ENCODE measurements around the gene CXXC5. TPM values are rescaled to one million over a fixed set of nuclear protein-coding genes. Genes with fewer than 3 reads are reported as not detected.

CXXC5 gene
- total and polyA plus RNA-seq, 2 of the 4 experiments (the other 2 are of a cell fraction) = 24.9 to 35.7 TPM

- no peak for DNase-seq
- no TSS peak for BruUV-seq (replicated peaks)
Measured at GRCh38 chr5:139659695-139660101, 11.5 kb downstream of the CXXC5 start.

More at GRCh38 chr5:139659695-139660101, 11.5 kb downstream of the CXXC5 start:
- peaks cover 58% of the 10 kb centered on the region for H3K4me1 ChIP-seq (ENCODE audit: control insufficient read depth, insufficient read depth, low read length)
- H2AK9ac ChIP-seq (replicated peaks; ENCODE audit: low read depth, low read length, poor library complexity) = peak overlapping the region; percentile 98
- ATAC-seq (ENCODE audit: low read depth) = peak; percentile 2; the same call in 1 of the 2 replicates
- peak overlapping the region; percentile 77 for H3K14ac ChIP-seq (replicated peaks; ENCODE audit: low read depth, low read length)
- peak overlapping the region; percentile 89 for H4K5ac ChIP-seq (ENCODE audit: low read depth, low read length)
- H3K4me3 ChIP-seq (ENCODE audit: insufficient read depth, low read depth, low read length) = peak overlapping the region; percentile 6; the same call in 1 of the 2 replicates
- H3K79me1 ChIP-seq (ENCODE audit: low read depth in 1 of 2, low read length in 2 of 2) = peaks cover 39 to 90% of the 10 kb centered on the region in 2 experiments
- intact Hi-C loops (cut with micrococcal nuclease) = loop anchor here (2.0 kb wide), 1 partner anchor 37 kb away; no protein-coding TSS in a partner anchor
- no peaks in the 10 kb centered on the region for H3K36me3 ChIP-seq (ENCODE audit: control insufficient read depth, insufficient read depth, low read length)
- WGBS, 2 experiments (ENCODE audit: extremely low coverage in 2 of 2, insufficient read length in 1 of 2) = no CpG with 5 or more reads among the region's 13 CpGs
- peak overlapping the region; percentile 99 for H2BK5ac ChIP-seq (ENCODE audit: low read depth, low read length, poor library complexity, severe bottlenecking)
- peak overlapping the region; percentile 95 for H3K27ac ChIP-seq (ENCODE audit: insufficient read depth, low read length)
- H4K91ac ChIP-seq (ENCODE audit: insufficient read depth, low read depth, low read length) = peak overlapping the region; percentile 92
- peaks cover 4% of the 10 kb centered on the region; the same call in 1 of the 2 replicates for H4K20me1 ChIP-seq (ENCODE audit: insufficient read depth, low read length)
- peak overlapping the region; percentile 78 for H2BK120ac ChIP-seq (ENCODE audit: low read depth, low read length)
- H3K9me1 ChIP-seq (ENCODE audit: insufficient read depth, low read length) = peaks cover 42% of the 10 kb centered on the region
- peak overlapping the region; percentile 87 for H2AK5ac ChIP-seq (ENCODE audit: low read depth, low read length)
- TF ChIP-seq BHLHE40 (IDR thresholded peaks at IDR 0.05; ENCODE audit: low read depth, low read length) (no peak), MXI1 (IDR thresholded peaks at IDR 0.05; ENCODE audit: borderline replicate concordance, low read depth, low read length) (peak; percentile 43; the same call in 1 of the 2 replicates), NFE2L2 (IDR thresholded peaks at IDR 0.05; ENCODE audit: low read depth, low read length) (no peak), POLR2A (IDR thresholded peaks at IDR 0.05; ENCODE audit: low read depth, low read length) (no peak)
- dilution Hi-C loops (cut with HindIII; ENCODE audit: low sequenced_read_pairs, unreplicated experiment) = no loop called here
- peak overlapping the region; percentile 46 to 79 for H4K8ac ChIP-seq (ENCODE audit: low read depth in 2 of 2, low read length in 2 of 2)
- H3K27me3 ChIP-seq (ENCODE audit: control insufficient read depth, insufficient read depth, low read length) = no peaks in the 10 kb centered on the region
- peak overlapping the region; percentile 87 for H3K18ac ChIP-seq (ENCODE audit: low read depth, low read length)
- H2BK20ac ChIP-seq (ENCODE audit: low read depth, low read length) = peak overlapping the region; percentile 85
- peak overlapping the region; percentile 89 for H3K23ac ChIP-seq (ENCODE audit: low read depth, low read length)
- H3K4me2 ChIP-seq (ENCODE audit: low read depth, low read length) = peak overlapping the region; percentile 73
- in situ Hi-C loops (cut with MboI; ENCODE audit: low sequenced_read_pairs) = no loop called here
- H3K56ac ChIP-seq (ENCODE audit: extremely low read depth, insufficient read depth, low read length) = peak overlapping the region; percentile 67; the same call in 1 of the 2 replicates
- CTCF ChIA-PET = interaction anchor here (1.4 to 1.9 kb wide), 2 partner anchors 51 to 106 kb away, joined by 3 to 9 read pairs; no protein-coding TSS in a partner anchor
- no peaks in the 10 kb centered on the region for H3K9me3 ChIP-seq (ENCODE audit: control insufficient read depth, insufficient read depth, low read length)
- peak overlapping the region; percentile 90 for H3K4ac ChIP-seq (ENCODE audit: low read depth, low read length)
- POLR2A ChIA-PET (ENCODE audit: unreplicated experiment) = interaction anchor here (0.5 to 0.9 kb wide), 3 partner anchors 12 to 1150 kb away, joined by 3 read pairs; partner anchors contain the start of gene CXXC5
- H2BK15ac ChIP-seq (ENCODE audit: low read depth, low read length) = peak overlapping the region; percentile 66; the same call in 2 of the 3 replicates
- H2AFZ ChIP-seq (replicated peaks; ENCODE audit: low read length, poor library complexity) = peak overlapping the region; percentile 87
- peak overlapping the region; percentile 53 for H3K9ac ChIP-seq (ENCODE audit: low read depth, low read length)

Data from IMR-90 (cell line).